OCI-LY1 (cell line): ENCODE data around the gene TCP11L2.

Source experiments
- EZH2 ChIP-seq: fragments of 200-600 bp; sonication (generic), shearing (Covaris generic); IDR thresholded peaks from 2 replicates; pipeline ENCODE4 v1.8.0; 2017; ENCODE audit warnings: borderline replicate concordance, mixed run types, mild to moderate bottlenecking, antibody characterized with exemption, low read length, moderate library complexity, mixed read lengths
- TF ChIP-seq, protein P1 (sequence below): fragments of 200-600 bp; sonication (generic), shearing (Covaris generic); IDR thresholded peaks from 2 replicates; pipeline ENCODE4 v1.5.1; 2017; ENCODE audit warnings: mild to moderate bottlenecking, antibody characterized with exemption, low read length, moderate library complexity, mixed read lengths

DNA sequence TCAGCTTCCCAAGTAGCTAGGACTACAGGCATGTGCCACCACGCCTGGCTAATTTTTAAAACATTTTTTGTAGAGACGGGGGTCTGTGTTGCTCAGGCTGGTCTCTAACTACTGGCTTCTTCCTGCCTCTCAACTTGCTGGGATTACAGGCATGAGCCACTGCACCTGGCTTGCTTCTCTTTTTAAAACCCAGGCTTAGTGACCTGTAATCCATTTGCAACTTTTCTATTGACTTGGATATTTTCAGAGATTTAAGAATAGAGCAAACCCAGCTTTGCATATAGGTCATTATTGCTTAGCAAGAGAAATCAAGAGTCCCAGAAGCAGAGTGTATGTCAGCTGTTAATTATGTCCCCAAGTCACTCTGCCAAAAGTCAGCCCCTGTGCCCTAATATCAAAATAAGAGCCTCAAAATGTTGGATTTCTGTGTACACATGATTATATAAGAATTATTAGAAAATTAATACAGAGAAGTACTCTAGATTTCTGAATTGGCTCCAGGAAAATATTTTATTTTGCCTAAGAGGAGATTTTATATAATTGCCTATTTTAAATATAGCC lies 24.9 kb downstream of the TCP11L2 start:
- TF ChIP-seq, protein P1, sequence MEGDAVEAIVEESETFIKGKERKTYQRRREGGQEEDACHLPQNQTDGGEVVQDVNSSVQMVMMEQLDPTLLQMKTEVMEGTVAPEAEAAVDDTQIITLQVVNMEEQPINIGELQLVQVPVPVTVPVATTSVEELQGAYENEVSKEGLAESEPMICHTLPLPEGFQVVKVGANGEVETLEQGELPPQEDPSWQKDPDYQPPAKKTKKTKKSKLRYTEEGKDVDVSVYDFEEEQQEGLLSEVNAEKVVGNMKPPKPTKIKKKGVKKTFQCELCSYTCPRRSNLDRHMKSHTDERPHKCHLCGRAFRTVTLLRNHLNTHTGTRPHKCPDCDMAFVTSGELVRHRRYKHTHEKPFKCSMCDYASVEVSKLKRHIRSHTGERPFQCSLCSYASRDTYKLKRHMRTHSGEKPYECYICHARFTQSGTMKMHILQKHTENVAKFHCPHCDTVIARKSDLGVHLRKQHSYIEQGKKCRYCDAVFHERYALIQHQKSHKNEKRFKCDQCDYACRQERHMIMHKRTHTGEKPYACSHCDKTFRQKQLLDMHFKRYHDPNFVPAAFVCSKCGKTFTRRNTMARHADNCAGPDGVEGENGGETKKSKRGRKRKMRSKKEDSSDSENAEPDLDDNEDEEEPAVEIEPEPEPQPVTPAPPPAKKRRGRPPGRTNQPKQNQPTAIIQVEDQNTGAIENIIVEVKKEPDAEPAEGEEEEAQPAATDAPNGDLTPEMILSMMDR, result no peak
- TF ChIP-seq EZH2, result no peak
